CD4-positive, alpha-beta T cell treated with Interleukin-12 subunit alpha and Interleukin-12 subunit beta, for 1 hour (primary cell): ENCODE measurements around the gene NME1.
"Not testable (repeated sequence)": the region's sequence is repeated elsewhere in the genome, so short reads cannot be mapped to it uniquely, and the experiment has no call there.

ENCODE experiments used
- DNase-seq: peaks from one replicate; pipeline ENCODE4 v3.0.0-alpha.2; 2020

The NME1 gene

DNA sequence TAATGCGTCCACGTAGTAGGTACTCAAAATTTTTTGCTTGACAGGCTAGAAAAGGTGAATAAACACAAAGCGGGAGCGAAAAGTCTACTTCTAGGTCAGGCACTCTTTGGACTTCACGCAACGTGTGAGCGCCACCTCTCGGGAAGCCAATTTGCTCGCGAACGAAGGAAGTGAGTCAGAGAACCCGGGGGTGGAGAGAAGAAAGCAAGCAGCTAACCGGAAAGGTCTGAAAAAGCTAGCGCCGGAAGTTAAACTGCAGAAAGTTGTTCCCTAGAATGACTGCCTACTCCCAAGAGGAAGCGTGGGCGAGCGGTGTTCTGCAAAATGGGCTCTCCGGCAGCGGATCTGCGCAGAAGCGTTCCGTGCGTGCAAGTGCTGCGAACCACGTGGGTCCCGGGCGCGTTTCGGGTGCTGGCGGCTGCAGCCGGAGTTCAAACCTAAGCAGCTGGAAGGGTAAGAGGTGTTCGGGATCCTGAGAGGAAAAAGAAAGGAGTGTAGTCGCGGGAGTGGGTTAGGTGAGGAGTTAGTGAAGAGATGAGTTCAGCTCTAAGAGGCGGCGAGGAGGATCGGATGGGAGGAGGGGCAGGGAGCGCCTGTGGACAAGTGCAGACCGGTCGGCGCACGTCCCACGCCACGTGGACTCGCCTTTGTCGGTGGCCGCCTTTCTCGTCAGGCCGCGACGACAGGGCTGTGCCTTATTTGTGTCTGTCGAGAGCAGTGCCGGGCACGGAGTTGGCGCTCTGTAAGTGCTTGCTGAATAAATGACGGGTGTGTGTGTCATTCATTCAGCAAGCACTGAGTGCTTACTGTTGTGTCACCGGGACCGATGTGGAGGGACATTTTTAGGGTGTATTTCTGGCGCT, at the start of gene NME1:
NME1 (plus strand) TSS at position 350 of the 863 bp plus-strand sequence. CDS start 2,096 bp downstream, outside the sequence.
- DNase-seq, result peak; percentile 98

DNA sequence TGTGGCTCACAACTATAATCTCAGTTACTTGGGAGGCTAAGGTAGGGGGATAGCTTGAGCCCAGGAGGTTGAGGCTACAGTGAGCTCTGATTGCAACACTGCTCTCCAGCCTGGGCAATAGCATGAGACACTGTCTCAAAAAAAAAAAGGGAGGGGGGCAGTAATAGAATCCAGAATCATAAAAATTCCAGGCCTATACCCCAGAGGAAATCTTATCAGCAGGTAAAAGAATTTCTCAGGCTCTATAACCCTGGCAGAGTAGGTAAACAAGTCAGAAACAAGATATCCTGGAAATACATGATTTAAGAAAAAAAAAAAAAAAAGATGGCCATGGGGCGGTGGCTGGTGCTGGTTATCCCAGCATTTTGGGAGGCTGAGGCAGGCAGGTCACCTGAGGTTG, 45.6 kb upstream of the NME1 start:
- DNase-seq, result no peak

DNA sequence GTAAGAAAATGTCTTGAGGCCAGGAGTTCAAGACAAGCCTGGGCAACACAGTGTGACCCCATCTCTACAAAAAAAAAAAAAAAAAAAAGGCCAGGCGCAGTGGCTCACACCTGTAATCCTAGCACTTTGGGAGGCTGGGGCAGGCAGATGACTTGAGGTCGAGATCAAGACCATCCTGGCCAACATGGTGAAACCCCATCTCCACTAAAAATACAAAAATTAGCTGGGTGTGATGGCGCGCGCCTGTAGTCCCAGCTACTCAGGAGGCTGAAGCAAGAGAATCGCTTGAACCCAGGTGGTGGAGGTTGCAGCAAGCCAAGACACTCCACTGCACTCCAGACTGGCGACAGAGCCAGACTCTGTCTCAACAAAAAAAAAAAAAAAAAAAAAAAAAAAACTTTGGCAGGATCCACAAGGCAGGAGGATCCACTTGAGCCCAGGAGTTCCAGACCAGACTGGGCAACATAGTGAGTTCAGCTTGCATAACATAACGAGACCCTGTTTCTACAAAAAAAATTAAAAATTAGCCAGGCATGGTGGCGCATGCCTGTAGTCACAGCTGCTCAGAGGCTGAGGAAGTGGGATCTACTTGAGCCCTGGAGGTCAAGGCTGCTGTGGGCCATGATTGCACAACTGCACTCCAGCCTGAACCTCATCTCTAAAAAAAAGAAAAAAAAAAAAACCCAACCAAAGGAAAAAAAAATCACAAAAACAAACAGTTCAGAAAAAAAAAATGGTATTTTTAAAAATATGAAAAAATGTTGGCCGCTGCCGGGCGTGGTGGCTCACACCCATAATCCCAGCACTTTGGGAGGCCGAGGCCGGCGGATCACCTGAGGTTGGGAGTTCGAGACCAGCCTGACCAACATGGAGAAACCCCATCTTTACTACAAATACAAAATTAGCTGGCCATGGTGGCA, 40.8 kb upstream of the NME1 start:
- not testable (repeated sequence) for DNase-seq

DNA sequence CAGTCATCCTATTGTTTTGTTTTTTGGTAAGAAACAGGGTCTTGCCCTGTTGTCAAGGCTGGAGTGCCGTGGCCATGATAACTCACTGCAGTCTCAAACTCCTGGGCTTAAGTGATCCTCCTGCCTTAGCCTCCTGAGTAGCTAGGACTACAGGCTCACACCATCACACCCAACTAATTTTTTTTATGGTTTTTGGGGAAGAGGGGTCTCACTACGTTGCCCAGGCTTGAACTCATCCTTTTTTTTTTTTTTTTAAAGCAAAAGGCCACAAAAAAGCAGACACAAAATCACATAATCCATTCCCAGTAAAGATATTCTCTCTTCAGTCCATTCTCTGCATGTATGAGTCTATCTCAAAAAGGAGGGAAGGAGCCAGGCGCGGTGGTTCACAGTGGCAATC, 38.2 kb upstream of the NME1 start:
- DNase-seq, result no peak

DNA sequence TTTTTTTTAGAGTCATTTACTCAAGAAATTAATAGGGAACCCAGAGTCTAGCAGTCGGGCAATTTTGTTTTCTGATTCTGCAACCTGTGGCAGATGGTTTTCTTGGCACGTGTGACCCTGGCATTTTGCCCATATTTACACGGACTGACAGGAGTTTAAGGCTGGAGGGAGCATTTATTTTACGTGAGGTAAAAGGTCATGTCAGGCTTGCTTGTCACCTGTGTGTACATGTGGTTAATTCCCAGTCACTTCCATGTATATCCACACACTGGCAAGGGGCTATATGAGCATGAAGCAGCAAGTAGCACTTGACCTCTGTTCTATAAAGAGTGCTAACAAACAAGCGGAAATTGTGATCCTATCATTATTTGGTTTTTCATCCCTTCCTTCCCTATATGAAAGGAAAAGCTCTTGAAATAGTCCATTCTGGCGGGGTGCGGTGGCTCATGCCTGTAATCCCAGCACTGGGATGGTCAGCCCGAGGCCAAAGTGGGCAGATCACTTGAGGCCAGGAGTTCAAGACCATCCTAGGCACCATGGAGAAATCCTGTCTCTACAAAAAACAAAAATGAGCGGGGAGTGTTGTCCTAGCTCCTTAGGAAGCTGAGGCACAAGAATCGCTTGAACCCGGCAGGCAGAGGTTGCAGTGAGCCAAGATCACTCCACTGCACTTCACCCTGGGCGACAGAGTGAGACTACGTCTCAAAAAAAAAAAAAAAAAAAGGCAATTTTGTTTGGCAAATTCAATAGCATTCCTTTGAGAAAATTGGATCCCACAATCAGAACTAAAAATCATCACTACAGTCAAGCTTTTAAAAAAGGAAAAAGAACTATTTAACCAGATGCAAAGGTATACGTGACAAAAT, 34.8 kb upstream of the NME1 start:
- no peak for DNase-seq

DNA sequence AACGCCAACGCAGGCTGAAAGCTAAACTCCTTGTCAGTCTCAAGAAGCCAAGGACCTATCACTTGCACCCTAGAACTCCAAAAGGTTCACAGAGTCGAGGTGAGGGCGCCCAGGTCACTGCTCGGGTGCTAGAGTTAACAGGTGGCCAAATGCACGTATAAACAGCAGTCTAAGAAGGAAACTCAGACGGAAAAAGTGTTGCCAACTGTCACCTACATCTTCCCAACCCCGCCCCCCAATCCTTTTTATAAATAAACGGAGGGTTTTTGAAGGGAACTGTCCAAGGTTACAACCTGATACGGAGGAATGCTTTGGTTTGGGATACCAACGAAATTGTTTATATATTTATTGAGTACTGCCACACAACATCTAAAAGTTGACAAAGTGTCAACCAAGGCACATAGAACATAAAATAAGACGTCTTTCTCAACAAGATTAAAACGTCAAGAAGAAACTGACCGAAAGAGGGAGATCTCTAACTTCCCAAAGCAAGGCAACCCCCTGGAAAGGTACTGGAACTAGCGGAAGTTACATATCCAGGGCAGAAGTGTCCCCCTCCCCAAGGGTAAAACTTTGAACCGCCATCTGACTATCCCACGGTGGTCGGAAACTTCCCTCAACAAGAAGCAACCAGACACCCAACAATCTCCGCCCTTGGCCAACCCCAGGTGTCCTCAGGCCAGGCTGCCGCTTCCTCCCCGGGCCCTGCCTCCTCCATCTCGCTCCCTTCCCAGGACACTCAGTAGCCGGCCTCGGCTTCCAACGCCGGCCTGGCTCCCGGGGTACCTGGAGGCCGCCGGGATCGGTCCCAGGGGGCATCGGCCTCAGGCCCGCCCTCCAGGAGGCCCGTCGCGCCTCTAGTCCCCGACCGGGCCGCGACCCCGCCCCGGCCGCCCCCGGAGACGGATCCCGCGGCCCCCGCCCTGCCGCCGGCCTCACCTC, 33.7 kb upstream of the NME1 start:
- DNase-seq, result peak; percentile 46

DNA sequence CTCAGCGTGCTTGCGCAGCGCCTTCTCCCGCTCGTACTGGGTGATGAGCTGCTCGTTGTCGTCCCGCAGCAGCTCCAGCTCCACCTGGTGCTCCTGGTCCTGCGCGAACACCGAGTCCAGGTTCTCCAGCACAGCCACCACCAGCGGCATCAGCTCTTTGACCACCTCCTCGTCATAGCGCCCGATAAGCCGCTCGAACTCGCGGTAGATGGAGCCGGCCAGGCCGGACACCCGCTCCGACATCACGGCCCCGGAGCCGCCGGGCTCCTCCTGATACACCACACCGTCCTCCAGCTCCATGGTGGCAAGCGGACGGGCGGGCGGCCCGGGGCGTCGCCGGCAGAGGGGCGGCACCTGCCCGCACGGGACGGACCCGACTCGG, 33.0 kb upstream of the NME1 start:
- peak; percentile 55 for DNase-seq

DNA sequence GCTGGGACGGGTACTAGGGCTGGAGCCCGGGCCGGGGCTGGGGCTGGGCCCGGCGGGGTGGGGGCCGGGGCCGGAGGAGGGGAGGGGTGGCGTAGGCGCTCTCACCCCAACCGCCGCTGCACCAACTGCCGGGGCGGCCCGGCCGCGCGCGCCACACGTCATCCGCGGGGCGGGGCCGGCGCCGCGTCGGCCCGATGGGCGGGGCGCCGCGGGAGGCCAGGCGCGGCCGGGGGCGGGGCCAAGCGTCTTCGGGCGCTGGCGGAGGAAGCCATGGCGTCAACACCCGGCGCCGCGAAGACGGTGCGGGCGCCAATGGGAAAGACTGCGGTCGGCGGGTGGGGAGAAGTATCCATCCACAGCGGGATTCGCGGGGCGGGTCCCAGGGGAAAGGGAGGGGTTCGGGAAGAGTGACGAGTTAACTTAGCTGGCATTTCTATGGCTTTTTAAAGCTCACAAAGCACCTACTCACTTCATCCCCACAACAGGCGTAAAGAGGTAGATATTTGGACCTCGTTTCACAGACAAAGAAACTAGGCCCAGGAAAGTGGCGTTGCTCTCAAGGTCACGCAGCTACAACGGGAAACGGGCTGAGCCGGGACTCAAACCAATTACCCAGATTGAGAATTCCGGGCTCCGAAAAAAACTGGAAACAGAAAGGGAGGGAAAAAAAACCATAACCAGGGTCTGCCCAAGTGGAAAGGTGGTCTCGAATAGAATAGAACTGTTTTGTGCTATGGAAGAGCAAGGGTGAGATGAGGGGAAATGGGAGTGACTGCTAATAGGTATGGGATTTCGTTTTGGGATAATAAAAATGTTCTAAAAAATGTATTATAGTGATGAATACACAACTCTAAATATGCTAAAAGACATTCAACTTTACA, 32.4 kb upstream of the NME1 start, which contains the start of gene SPAG9:
SPAG9 (minus strand) TSS at position 130 of the 881 bp plus-strand sequence. CDS start 212 bp downstream, outside the sequence.
- DNase-seq, result peak; percentile 94

DNA sequence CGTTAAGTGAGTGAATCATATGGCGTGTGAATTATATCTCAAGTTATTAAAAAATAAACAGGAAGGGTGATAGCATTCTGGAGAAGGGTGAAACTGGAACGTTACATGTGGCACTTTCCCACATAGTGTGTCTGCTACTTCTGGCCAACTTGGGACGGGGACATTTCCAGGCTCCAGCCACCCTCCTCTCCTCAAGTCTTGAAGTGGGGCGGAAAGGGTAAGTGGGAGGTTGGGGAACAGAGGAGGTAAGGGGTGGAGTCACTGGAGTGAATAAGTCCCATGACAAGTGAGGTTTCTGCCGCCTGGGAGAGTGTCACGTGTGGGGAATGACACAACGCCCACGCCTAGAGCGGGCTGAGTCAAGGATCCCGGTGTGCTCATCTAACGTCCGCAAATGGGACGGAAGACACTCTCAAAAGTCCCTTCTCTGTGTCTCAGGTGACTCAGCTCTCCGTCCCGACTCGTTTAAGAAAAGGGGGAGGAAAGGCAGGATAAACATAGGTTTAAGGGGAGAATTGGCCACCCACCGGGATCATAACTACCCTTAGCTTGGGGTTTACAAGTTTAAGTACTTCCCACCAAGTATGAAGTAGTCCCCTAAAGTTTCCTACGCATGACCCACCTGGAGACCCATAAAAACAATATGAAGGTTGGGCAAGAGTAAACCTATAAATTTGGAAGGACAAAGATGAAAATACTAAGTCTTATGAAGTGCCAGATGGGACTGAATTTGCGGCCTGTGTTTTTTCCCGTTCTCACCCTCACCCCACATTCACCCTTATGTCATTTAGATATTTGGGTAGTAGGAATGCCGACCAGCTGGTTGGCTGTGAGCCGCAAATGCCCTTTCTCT, 31.5 kb upstream of the NME1 start:
- DNase-seq, result peak; percentile 76

DNA sequence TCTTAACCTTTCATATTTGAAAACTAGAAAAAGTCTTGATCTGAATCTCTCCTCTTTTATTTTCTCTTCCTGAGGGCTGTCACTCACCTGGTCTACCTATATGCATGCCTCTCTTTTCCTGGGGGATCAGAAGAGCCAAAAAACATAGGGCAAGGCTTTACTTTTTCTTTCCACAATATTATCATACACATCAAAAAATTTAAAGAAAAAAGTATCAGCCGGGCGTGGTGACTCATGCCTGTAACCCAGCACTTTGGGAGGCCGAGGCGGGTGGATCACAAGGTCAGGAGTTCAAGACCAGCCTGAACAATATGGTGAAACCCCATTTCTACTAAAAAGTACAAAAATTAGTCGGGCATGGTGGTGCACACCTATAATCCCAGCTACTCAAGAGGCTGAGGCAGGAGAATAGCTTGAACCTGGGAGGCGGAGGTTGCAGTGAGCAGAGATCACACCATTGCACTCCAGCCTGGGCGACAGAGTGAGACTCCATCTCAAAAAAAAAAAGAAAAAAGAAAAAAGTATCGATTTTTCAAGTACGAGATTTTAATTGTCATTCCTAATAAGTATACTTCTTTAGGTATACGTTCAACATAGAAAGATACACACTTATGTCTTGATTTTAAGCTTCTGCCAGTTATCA, 30.8 kb upstream of the NME1 start:
- not testable (repeated sequence) for DNase-seq

DNA sequence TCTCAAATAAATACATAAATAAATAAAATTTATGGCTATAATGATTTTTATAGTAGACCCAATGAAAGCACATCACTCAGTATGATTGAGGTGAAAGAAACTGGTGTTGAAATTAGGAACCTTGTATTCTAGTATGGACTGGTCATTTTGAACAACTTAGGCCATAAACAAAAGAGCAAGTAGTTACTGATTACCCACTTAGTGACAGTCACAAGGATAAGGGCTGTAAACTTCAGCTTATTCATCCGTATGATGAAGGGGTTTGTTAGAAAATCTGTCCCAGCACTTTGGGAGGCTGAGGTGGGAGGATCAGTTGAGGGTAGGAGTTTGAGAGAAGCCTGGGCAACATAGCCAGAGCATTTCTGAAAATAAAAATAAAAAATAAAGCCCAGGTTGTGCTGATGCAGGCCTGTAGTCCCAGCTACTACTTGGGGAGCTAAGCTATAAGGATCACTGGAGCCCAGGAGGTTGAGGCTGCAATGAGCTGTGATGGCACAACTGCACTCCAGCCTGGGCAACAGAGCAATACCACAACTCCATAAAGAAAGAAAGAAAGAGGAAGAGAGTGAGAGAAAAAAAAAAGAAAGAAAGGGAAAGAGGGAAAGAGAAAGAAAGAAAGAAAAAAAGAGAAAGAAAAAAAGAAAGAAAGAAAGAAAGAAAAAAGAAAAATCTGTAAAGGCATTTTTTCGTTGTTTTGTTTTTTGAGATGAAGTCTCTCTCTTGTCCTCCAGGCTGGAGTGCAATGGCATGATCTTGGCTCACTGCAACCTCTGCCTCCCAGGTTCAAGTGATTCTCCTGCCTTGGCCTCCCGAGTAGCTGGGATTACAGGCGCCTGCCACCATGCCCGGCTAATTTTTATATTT, 28.5 kb upstream of the NME1 start:
- DNase-seq, result no peak

DNA sequence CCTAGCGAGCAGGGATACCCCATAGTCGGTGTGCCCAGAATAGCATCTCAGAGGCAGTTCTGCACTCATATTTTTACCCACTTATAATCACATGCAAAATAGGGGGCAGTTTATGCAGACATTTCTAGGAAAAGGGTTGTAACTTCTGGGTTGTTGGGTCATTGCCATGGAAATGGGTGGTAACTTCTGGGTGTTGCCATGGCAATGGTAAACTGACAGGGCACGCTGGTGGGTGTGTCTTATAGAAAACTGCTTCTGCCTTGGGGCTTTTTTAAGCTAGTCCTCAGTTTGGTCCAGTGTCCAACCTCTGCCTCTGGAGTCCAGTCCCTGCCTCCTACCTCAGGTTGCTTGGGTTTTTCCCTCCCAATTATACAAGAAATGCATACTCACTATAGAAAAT, 25.3 kb upstream of the NME1 start:
- no peak for DNase-seq

DNA sequence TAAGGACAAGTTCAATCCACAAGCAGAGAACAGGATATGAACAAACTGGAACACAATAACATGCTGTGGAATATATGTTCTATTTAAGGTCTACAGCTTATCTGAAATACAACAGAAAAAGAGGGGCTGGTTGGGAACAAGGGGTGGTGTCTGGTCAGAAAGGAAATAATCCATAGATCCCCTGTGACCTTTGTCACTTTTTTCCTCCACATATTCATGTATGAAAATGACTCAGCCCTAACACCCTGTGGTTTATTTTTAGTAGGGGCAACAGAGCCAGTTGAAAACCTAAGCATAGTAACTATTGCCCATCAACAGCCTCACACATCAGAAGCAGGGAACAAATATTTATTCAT, 20.4 kb upstream of the NME1 start:
- DNase-seq, result no peak

DNA sequence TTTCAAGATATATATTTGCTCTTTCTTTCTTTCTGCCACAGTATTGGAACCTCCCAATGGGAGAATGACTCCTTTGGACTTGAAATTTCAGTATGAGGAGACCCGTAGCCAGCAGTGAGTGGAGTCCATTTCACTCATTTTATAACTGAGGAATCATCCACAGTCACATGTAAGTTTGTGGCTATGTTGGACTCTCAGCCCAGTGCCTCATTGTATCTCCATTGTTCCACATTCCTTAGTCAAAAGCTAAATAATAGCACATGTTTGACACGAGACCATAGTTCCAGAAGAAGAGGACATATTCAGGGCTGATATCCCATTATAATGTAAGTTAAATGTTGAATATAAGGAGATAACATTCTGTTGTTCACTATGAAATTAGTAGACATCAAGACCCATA, 20.0 kb upstream of the NME1 start:
- DNase-seq, result no peak

DNA sequence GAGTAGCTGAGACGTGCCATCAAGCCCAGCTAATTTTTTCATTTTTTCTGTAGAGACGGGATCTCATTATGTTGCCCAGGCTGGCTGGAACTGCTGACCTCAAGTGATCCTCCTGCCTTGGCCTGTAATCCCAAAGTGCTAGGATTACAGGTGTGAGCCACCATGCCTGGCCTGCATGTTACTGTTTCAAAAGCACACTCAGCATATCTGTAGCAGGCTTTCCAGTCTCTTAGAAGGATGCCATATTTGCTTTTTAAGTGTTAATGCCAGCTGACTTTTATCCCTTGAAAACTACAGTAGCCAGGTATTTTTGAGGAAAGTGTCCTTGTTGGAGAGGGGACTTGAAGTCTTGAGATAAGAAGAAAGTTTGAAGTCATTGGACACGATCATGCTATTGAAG, 17.4 kb upstream of the NME1 start:
- DNase-seq, result no peak

DNA sequence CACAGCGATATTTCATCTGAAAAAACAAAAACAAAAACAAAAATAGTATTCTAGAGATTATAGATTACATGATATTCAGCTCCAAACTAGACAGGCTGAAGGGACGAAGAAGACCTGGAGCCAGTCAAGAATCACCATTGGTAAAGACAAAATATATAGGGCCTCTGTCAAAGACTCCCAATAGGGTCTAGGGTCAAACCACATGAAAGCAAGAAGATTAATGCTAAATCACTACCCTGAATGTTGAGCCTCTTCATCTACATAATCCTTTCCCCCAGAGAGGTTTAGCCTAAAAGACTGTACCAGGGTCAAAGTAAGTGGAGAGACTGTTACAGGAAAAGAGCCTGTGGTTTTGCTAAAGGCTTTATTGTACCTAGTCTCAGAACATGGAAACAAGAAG, 10.8 kb upstream of the NME1 start:
- no peak for DNase-seq

DNA sequence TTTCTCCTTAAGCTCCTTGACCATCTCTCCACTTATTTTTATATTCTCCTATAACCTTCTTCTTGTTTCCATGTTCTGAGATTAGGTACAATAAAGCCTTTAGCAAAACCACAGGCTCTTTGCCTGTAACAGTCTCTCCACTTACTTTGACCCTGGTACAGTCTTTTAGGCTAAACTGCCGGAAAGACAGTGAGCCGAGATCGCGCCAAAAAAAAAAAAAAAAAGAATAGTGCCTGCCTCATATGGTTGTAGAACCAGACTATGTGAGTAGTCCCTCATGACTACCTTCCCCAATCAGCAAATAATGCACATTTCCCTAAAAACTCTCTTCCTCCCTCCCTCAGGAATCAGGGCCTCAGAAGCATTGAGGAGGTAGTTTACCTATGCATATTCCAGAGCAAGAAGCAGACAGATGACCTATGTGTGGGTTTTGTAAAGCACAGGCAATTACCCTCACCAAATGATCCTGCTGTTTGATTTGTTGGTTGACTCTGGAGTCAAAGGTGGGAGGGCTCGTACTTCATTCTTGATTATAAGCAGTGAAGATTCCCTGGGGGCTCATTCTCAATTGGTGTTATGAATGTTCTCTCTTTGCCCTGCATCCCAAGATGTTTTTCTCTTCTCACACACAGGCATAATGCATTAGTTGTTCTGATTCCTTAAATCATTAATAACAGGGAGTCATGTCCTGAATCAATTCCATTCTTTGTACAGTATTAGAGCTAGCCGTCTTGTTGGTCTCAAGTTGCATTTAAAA, 8.9 kb upstream of the NME1 start:
- DNase-seq, result no peak
